HL-60 (cell line): ENCODE measurements around the gene PRKAG2.

Source experiments
- DNase-seq, 2 experiments: peaks; one replicate each; pipeline ENCODE4 v3.0.0-alpha.2; 2010 to 2020; ENCODE audit warnings: low read depth in 1 of 2, low spot score in 1 of 2
- H3K27ac ChIP-seq: fragments of 250-450 bp; sonication (Bioruptor Pico); replicated peaks from 2 replicates; pipeline ENCODE4 v1.5.1; 2020; ENCODE audit warnings: mild to moderate bottlenecking, moderate library complexity
- H3K27me3 ChIP-seq: fragments of 250-450 bp; sonication (Bioruptor Pico); 2 replicates; pipeline ENCODE4 v1.5.1; 2021; ENCODE audit warnings: mild to moderate bottlenecking, moderate library complexity; ENCODE audit not compliant: insufficient read depth, poor library complexity, severe bottlenecking
- H3K4me3 ChIP-seq: replicated peaks from 2 replicates; pipeline ENCODE4 v1.5.1; 2011; ENCODE audit warnings: mild to moderate bottlenecking, control low read depth, low read length; ENCODE audit not compliant: insufficient read depth
- GABPA ChIP-seq: IDR thresholded peaks from 2 replicates; pipeline ENCODE4 v1.6.1; 2012; ENCODE audit warnings: low read depth
- POLR2AphosphoS5 ChIP-seq: IDR thresholded peaks from 2 replicates; pipeline ENCODE4 v1.6.1; 2012; ENCODE audit warnings: low read depth
- SPI1 ChIP-seq: IDR thresholded peaks from 2 replicates; pipeline ENCODE4 v1.6.1; 2012; ENCODE audit warnings: low read depth, mild to moderate bottlenecking, borderline replicate concordance
- TF ChIP-seq, protein P1 (sequence below): IDR thresholded peaks from one replicate; pipeline ENCODE4 v1.5.1; 2011; ENCODE audit warnings: low read length, control low read depth, inconsistent platforms; ENCODE audit not compliant: insufficient read depth
- TF ChIP-seq, protein P2 (sequence below): IDR thresholded peaks from 2 replicates; pipeline ENCODE4 v1.6.1; 2012; ENCODE audit warnings: low read depth; ENCODE audit not compliant: insufficient replicate concordance

Gene PRKAG2

DNA sequence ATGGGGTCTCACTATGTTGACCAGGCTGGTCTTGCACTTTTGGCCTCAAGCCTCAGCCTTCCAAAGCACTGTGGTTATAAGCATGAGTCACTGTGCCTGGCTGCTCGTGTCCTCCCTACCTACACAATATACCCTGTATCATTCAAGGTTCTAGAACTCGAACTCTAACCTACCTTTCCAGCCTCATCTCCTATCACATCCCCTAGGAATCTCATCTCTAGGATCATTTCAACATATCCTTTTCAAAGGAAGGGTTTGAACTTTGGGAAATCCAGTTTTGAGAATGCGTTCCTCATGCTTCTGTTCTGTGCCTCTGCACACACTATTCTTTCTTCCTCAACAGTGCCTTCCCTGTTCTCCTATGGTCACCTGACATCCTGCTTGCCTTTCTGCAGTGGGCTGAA lies 269.4 kb downstream of the PRKAG2 start:
- no peak overlapping the region for H3K27ac ChIP-seq
- no peak for DNase-seq
- no peaks in the 10 kb centered on the region for H3K27me3 ChIP-seq
- no peak overlapping the region for H3K4me3 ChIP-seq
- TF ChIP-seq POLR2AphosphoS5 (no peak), GABPA (no peak), SPI1 (no peak)
- TF ChIP-seq, protein P1, sequence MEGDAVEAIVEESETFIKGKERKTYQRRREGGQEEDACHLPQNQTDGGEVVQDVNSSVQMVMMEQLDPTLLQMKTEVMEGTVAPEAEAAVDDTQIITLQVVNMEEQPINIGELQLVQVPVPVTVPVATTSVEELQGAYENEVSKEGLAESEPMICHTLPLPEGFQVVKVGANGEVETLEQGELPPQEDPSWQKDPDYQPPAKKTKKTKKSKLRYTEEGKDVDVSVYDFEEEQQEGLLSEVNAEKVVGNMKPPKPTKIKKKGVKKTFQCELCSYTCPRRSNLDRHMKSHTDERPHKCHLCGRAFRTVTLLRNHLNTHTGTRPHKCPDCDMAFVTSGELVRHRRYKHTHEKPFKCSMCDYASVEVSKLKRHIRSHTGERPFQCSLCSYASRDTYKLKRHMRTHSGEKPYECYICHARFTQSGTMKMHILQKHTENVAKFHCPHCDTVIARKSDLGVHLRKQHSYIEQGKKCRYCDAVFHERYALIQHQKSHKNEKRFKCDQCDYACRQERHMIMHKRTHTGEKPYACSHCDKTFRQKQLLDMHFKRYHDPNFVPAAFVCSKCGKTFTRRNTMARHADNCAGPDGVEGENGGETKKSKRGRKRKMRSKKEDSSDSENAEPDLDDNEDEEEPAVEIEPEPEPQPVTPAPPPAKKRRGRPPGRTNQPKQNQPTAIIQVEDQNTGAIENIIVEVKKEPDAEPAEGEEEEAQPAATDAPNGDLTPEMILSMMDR, result no peak
- TF ChIP-seq, protein P2, sequence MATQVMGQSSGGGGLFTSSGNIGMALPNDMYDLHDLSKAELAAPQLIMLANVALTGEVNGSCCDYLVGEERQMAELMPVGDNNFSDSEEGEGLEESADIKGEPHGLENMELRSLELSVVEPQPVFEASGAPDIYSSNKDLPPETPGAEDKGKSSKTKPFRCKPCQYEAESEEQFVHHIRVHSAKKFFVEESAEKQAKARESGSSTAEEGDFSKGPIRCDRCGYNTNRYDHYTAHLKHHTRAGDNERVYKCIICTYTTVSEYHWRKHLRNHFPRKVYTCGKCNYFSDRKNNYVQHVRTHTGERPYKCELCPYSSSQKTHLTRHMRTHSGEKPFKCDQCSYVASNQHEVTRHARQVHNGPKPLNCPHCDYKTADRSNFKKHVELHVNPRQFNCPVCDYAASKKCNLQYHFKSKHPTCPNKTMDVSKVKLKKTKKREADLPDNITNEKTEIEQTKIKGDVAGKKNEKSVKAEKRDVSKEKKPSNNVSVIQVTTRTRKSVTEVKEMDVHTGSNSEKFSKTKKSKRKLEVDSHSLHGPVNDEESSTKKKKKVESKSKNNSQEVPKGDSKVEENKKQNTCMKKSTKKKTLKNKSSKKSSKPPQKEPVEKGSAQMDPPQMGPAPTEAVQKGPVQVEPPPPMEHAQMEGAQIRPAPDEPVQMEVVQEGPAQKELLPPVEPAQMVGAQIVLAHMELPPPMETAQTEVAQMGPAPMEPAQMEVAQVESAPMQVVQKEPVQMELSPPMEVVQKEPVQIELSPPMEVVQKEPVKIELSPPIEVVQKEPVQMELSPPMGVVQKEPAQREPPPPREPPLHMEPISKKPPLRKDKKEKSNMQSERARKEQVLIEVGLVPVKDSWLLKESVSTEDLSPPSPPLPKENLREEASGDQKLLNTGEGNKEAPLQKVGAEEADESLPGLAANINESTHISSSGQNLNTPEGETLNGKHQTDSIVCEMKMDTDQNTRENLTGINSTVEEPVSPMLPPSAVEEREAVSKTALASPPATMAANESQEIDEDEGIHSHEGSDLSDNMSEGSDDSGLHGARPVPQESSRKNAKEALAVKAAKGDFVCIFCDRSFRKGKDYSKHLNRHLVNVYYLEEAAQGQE, result no peak

DNA sequence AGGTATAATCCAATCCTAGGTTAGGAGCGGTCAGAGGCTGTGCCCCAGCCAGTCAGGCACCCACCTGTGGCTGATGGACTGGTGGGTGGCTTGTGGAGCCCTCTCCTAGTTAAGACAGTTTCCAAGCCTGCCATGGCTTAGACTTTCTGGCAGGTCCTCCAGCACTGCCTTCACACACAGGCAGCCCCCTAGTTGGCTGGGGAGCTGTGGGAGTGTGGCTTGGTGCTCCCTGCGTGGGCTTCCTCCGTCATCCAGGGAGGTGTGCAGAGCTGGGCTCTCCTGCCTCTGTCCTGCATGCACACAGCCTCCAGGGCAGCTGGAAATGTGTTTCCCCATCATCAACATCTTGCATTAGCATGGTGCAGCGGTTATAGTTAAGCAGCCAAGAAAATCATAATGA lies 273.0 kb downstream of the PRKAG2 start:
- TF ChIP-seq POLR2AphosphoS5 (no peak), SPI1 (no peak), GABPA (no peak)
- TF ChIP-seq, protein P2, result no peak
- TF ChIP-seq, protein P1, result no peak
- Histone ChIP-seq H3K27me3 (no peaks in the 10 kb centered on the region), H3K27ac (no peak overlapping the region), H3K4me3 (no peak overlapping the region)
- no peak for DNase-seq

DNA sequence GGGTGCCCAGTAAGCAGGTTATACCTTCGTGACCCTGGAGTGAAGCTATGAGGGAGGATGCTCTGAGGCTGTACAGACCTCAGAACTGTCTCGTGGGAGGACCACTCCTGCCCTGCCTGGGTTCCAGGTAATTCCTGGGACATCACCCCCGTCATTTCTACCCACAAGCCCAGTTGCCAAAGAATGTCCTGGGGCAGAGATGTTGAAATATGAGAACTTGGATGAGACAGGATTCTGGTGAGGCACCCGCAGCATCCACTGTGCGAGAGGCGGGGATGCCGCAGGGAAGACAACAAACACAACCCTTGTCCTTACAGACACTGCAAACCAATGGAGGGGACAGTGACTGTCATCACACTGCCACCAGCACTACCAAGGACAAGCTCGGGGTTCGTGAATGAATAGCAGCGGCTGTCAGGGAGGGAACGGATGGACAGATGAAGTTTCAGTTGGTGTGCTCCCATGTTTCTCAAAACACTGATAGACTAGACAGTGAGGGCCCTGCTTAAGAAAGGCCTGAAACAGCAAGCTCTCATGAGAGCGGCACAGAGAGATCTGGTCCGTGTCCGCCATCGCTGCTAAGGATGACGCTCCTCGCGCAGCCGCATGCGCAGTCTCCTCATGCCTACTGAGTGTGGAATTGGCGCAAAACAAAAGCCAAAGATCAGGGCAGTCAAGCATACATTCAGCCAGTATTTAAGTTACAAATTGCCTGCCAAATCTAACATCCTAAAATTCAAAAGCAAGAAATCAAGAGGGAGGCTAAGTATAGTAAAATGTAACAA lies 275.2 kb downstream of the PRKAG2 start:
- Histone ChIP-seq H3K4me3 (no peak overlapping the region), H3K27me3 (no peaks in the 10 kb centered on the region), H3K27ac (no peak overlapping the region)
- TF ChIP-seq GABPA, result no peak
- TF ChIP-seq, protein P2, result no peak
- TF ChIP-seq, protein P1, result no peak
- no peak for TF ChIP-seq POLR2AphosphoS5
- TF ChIP-seq SPI1, result no peak
- DNase-seq, result no peak
